Measurements from ENCODE around the gene PARP12.

Gene PARP12

DNA sequence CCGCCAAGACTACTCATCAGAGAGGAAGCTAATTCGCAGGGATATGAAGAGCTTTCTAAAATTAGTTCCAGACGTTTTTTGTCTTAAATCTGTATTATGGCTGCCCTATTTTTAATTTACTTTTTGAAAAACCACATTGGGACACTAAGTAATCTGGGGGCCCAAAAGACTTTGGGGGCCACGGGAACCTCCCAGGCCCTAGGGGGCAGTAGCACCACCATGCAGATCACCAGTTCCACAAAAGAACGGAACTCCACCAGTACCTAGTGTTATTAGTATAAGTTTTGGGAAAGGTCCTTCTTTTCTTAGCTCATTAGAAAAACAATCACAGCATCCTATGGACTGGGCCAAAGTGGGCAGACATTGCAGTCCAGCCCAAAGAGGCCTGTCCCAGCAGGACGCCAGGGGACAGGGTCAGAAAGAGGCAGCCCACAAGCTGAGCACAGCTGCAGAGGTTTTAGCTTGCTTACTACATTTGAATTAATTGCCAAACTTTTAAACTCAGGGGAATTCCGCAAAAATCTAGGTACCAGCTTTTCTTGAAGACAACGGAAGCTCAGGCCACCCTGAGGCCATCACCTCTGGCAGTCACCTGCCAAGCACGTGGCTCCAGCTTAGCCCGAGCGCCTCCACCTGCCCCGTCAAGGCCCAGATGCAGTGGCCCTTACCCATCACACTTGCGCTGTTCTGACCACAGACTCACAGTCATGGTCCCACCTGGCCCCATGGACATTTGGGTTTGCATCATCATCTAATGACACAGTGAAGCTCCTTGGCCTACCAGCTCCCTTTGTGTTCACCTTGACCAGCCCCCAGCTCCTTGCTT, 74.8 kb downstream of the PARP12 start:
- DNase-seq: no peak

- DNase-seq: no peak
Measured at GRCh38 chr7:139985811-139986210, 76.9 kb downstream of the PARP12 start.

- DNase-seq: no peak
Measured at GRCh38 chr7:139984642-139985539, 77.9 kb downstream of the PARP12 start.

- DNase-seq: no peak
Measured at GRCh38 chr7:139982927-139983920, 79.5 kb downstream of the PARP12 start.

DNA sequence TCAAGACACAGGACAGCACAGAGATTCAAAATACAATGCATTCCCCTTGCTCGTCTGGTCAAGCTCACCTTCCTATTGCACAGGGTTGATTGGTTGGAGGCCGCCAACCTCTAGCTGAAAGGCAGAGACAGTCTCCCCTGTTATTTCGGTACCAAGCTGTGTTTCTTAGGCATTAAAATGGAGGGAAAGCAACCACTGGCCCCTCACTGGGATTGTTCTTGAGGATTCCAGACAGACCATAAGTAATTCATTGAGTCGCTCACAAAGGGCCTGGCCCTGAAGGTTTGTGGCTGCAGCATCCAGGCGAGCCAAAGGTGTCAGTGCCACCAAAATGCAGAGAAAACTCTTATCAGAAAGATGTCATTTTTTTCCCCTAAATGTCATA, 81.2 kb downstream of the PARP12 start:
- no peak for DNase-seq

- DNase-seq: no peak
Measured at GRCh38 chr7:139976838-139977656, 85.7 kb downstream of the PARP12 start.

DNA sequence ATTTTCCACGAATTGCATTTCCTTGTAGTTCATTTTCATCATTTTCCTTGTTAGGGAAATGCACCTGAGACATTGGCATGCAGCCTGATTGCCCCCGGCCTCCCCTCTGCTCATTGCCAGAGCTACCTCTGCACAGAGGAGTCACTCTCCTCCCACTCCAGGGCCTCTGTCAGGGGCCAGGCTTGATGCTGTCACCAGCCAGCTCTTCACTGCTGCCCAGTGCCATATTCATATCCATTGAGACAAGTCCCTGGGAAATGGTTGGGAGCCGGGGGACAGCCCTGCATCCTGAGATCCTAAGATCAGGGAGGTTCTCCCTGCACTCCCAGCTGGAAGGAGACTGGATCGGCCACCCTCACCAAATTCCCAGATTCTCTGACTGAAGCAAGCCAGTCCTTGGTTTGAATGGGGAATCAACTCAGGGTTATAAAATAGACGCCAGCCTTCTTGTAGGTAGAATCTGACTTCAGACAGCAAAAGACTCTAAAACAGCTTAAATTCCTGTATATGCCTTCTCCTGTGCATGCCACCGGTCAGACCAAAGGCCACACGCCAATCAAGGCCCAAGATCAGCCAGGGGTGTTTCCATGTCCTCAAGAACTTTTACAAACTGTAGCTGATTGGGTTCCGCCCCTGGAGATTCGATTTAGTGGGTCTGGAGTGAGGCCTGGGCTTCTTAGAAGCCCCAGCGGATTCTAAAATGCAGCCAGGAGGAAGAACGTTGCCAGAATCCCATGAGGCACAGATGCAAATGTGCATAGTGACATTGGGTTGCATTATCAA, 86.5 kb downstream of the PARP12 start:
- DNase-seq: no peak

- no peak for DNase-seq
Measured at GRCh38 chr7:139974179-139974811, 88.5 kb downstream of the PARP12 start.
